Right renal pelvis (tissue), 4 donors: ENCODE results near the gene POLA2. TPM values are rescaled to one million over a fixed set of nuclear protein-coding genes. Genes with fewer than 3 reads are reported as not detected.
"Not testable (repeated sequence)": the region's sequence is repeated elsewhere in the genome, so short reads cannot be mapped to it uniquely, and the experiment has no call there.

Experiments
- DNase-seq, 4 donors: peaks; one replicate each; pipeline ENCODE4 v3.0.0-alpha.2; 2013; ENCODE audit warnings: low read depth in 4 of 4, low spot score in 3 of 4, missing footprints in 1 of 4
- polyA plus RNA-seq, 4 donors: library from polyadenylated mRNA; unstranded; fragments of 120-200 nt; gene quantifications; one replicate each; pipeline ENCODE4 v1.2.1, GENCODE V29; 2013; ENCODE audit not compliant: insufficient read length in 4 of 4

The POLA2 gene
- polyA plus RNA-seq, 4 donors = 24.4 to 26.8 (median 26.0) TPM

- no peak for DNase-seq
Observed at GRCh38 chr11:65241134-65241533, 20.6 kb upstream of the POLA2 start.

DNA sequence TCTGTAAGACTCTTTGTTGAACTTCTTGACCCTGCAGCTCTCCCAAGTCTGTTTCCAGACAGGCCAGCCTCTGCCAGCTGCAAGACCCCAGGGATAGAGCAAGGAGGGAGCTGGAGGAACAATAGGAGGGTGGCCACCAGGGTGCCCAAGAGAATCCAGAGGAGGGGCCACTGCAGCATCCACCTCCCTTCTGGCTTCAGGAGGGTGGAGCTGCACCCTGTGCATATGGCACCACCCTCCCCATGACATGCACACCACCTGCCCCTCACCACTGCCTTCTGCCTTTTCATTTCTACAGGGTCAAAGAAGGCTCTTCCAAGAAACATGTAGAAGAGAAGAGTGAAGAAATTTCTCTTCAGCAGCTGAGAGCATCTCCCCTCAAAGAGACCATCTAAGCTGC, 20.1 kb upstream of the POLA2 start:
- DNase-seq = no peak

DNA sequence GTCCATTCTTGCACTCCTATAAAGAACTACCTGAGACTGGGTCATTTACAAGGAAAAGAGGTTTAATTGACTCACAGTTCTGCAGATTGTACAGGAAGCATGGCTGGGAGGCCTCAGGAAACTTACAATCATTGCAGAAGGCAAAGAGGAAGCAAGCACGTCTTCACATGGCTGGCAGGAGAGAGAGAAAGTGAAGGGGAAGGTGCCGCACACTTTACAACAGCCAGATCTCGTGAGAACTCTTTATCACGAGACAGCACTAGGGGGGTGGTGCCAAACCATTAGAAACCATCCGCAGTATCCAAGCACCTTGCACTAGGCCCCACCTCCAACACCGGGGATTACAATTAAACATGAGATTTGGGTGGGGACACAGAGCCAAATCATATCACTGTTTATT, 19.4 kb upstream of the POLA2 start:
- DNase-seq = no peak

GRCh38 chr11:65243797-65244196, 18.0 kb upstream of the POLA2 start:
- DNase-seq = no peak

DNA sequence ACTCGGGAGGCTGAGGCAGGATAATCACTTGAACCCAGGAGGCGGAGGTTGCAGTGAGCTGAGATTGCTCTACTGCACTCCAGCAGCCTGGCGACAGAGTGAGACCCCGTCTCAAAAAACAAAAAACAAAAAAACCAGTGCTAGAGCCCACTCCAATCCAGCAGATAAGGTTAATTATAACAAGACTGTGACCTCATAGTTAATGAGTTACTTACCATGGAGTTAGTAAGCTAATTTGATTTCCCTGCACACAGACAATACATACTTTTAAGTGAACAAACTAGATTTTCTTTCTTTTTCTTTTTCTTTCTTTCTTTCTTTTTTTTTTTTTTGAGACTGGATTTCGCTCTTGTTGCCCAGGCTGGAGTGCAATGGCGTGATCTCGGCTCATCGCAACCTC, 16.7 kb upstream of the POLA2 start:
- not testable (repeated sequence) for DNase-seq

DNA sequence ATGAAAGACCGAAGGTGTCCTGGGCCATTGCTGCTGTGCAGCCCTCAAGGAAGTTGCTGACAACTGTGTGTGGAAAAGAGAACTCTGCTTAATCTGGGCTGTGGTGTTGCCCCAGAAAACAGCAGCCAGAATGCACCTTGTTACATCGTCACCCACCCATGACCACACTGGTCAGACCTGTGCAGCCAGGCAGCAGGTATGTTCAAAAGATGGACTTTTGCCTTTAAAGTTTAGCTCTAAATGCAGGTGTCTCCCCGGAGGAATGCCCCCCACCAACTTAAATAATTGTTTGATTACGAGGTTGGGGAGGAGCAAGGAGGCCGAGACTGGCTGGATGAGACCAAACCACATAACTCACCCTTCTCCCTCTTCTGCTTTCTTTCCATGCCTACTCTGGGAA, 15.3 kb upstream of the POLA2 start:
- no peak for DNase-seq

GRCh38 chr11:65248184-65248710, 13.5 kb upstream of the POLA2 start:
- DNase-seq = not testable (repeated sequence)

- DNase-seq = no peak
Observed at GRCh38 chr11:65251476-65251875, 10.3 kb upstream of the POLA2 start.

DNA sequence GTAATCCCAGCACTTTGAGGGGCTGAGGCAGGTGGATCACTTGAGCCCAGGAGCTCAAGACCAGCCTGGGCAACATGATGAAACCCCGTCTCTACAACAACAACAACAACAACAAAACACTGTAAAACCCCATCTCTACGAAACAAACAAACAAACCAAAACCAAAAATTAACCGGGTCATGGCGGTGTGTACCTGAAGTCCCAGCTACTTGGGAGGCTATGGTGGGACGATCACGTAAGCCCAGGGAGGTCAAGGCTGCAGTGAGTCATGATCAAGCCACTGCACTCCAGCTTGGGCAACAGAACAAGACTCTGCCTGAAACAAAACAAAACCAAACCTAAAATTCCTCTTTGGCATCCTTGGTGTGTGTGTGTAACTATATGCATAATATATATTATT, 7.0 kb upstream of the POLA2 start:
- no peak for DNase-seq

DNA sequence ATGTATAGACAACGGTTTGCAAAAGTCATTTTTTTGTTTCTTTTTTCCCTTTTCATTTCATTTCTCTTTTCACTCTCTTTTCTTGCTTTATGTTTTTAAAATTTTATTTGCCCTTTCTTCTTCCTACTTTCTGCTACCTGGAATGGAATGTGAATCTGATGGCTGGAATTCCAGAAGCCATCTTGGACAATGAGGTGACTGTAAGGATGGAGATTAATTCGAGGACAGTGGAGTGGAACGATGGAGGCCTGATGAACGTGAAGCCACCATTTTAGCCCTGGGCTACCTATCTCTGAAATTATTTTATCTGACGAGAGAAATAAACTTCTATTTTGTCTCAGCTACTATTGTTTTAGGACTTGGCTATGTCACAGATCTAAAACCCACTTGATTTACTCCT, 2.8 kb upstream of the POLA2 start:
- no peak for DNase-seq

DNA sequence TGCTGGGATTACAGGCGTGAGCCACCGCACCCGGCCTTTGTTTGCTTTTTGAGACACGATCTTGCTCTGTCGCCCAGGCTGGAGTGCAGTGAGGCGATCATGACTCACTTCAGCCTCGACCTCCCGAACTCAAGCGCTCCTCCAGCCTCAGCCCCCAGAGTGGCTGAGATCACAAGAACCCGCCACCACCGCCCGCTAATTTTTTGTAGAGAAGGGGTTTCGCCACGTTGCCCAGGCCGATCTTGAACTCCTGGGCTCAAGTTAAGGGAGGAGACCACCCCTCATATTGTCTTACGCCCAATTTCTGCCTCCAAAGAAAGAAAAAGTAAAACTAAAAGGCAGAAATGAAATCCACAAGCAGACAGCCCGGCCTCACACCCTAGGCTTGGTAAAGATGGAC, 1.5 kb upstream of the POLA2 start:
- no peak for DNase-seq

- DNase-seq = no peak
Observed at GRCh38 chr11:65260756-65261590, 789 bp upstream of the POLA2 start.

GRCh38 chr11:65262381-65262680, 569 bp downstream of the POLA2 start:
- DNase-seq = no peak

DNA sequence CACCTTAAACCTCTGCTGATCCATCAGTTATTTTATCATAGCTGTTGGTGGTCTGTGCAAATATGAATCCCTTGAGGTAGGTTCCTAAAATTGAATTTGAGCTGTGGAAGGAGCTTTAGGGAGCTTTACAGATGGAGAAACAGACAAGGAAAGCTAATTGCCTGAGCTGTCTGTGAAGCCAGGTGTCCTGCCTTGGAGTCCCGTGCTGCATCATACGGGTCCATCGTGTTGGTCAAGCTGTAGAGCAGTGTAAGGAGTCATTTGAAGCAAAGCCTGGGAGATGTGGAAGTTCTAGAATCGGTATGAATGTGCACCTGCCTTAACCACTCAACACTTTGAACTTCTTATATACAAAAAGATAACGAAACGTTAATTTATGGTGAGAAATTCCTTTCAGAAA, 1.0 kb downstream of the POLA2 start:
- DNase-seq = no peak

DNA sequence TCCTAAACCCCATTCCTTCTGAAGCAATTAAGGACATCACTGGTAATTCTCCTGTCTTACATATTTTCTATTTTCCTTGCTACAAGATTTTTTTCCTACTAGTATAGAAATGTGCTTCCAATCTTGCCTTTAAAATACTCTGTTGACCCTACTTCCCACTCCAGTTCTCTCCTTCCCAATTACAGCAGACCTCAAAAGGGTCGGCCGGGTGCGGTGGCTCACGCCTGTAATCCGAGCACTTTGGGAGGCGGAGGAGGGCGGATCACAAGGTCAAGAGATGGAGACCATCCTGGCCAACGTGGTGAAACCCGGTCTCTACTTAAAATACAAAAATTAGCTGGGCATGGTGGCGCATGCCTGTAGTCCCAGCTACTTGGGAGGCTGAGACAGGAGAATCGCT, 3.0 kb downstream of the POLA2 start:
- DNase-seq = not testable (repeated sequence)

DNA sequence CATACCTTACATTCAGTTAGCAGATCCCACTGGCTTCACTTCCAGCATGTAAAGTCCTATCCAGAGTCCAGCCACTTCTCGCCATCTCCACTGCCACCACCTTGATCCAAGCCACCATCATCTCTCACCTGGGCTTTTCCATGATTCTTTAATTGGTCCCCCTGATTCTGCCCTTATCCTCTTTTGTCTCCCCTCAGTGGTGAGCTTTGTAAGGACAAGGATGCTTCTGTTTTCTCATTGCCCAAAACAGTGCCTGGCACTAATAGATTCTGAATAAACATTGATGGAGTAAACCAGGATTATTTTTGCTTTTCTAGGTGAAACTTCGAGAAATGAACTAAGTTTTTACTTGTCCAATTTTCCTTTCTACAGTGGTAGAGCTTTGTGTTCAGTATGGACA, 4.4 kb downstream of the POLA2 start:
- DNase-seq = no peak

DNA sequence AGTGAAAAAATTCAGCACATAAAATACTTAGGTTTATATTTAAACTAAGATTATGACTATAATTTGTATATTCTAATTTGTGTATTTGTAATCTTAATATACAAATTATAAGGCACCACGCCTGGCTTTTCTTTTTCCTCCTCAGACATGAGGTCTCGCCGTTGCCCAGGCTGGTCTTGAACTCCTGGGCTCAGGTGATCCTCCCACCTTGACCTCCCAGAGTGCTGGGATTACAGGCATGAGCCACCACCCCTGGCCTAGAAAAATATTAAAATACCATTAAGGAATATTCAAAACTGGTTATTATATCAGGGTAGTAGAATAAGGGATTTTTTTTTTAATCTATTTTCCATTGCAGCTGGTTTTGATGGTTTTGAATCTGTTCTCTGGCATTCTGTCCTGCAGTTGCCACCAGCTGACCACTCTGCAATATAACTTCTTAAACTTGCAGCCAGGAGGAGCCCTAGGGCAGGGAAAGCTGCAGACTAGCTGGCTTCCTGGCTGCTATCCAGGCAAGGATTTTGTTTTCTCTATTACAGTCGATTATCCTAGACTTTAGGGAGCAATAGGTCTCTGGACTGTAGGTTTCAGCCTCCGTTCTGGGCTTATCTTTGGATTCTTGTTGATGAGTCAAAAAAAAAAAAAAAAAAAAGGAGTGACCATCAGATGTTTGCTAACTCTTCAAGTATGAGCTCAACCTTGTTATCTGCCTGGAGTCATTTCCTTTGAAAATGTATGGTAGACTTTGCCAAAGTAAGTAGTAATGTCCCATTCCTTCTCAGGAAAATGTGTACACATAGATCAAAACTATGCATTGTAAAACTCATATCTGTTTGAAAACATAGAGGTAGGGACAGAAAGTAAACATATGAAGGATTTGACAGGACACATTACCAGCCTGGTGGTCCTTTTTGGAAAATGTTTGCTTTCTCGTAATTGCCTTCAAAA, 13.2 kb downstream of the POLA2 start:
- peak in 2 of 4 donors; percentile 69 to 74 for DNase-seq

GRCh38 chr11:65275906-65276305, 14.1 kb downstream of the POLA2 start:
- DNase-seq = no peak

DNA sequence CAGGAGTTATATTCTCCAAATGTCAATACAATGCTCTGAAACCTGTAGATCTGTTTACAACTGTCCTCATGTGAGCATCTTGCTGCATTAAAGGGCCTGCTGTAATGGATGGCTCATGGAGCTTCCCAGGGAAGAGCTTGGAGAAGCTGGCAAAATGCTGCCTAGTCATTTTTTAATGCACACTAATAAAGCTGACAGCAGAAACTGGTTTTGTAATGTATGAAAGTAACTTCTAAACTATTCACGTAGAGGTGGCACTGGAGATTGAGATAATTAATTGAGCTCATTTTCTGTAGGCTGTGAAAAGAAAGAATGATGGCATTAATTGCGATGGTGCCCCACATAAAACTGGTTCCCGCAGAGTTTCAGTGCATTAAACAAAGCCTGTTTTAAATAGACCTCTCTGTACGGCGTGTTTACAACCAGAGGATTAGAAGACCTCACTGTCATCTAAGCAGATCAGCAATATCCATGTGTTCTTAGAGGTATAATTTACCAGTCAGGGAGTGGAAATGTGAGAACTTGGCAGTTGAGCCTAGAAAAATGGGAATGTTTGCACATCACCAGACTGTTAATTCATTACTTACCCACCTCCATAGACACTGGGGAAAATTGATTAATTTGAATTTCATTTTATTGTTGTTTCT, 16.0 kb downstream of the POLA2 start:
- no peak for DNase-seq

GRCh38 chr11:65278356-65278755, 16.6 kb downstream of the POLA2 start:
- no peak for DNase-seq

GRCh38 chr11:65279279-65279678, 17.5 kb downstream of the POLA2 start:
- no peak for DNase-seq
